Cardiac fibroblast (primary cell): Measurements from ENCODE around the gene NOS1AP.

ENCODE experiments used
- DNase-seq, 2 donors: peaks; one replicate each; pipeline versions ENCODE4 v3.0.0 to v3.0.0-alpha.2; 2010; ENCODE audit warnings: low read depth in 2 of 2
- H3K4me3 ChIP-seq, 2 donors: replicated peaks in 1 of 2; 1 replicate in 1 of 2; 2 replicates in 1 of 2; pipeline ENCODE4 v1.5.1; 2011; ENCODE audit warnings: low read depth in 2 of 2, low read length in 2 of 2, mild to moderate bottlenecking in 2 of 2, moderate library complexity in 1 of 2
- TF ChIP-seq, protein P1 (sequence below): IDR thresholded peaks from one replicate; pipeline ENCODE4 v1.5.1; 2011; ENCODE audit warnings: low read depth, mild to moderate bottlenecking, low read length, inconsistent platforms

Gene NOS1AP

GRCh38 chr1:162281426-162281825, 211.9 kb downstream of the NOS1AP start:
- TF ChIP-seq, protein P1, sequence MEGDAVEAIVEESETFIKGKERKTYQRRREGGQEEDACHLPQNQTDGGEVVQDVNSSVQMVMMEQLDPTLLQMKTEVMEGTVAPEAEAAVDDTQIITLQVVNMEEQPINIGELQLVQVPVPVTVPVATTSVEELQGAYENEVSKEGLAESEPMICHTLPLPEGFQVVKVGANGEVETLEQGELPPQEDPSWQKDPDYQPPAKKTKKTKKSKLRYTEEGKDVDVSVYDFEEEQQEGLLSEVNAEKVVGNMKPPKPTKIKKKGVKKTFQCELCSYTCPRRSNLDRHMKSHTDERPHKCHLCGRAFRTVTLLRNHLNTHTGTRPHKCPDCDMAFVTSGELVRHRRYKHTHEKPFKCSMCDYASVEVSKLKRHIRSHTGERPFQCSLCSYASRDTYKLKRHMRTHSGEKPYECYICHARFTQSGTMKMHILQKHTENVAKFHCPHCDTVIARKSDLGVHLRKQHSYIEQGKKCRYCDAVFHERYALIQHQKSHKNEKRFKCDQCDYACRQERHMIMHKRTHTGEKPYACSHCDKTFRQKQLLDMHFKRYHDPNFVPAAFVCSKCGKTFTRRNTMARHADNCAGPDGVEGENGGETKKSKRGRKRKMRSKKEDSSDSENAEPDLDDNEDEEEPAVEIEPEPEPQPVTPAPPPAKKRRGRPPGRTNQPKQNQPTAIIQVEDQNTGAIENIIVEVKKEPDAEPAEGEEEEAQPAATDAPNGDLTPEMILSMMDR = no peak
- H3K4me3 ChIP-seq = no peak overlapping the region
- DNase-seq = no peak

GRCh38 chr1:162283657-162284056, 214.2 kb downstream of the NOS1AP start:
- TF ChIP-seq, protein P1 = no peak
- no peak overlapping the region for H3K4me3 ChIP-seq
- no peak for DNase-seq

DNA sequence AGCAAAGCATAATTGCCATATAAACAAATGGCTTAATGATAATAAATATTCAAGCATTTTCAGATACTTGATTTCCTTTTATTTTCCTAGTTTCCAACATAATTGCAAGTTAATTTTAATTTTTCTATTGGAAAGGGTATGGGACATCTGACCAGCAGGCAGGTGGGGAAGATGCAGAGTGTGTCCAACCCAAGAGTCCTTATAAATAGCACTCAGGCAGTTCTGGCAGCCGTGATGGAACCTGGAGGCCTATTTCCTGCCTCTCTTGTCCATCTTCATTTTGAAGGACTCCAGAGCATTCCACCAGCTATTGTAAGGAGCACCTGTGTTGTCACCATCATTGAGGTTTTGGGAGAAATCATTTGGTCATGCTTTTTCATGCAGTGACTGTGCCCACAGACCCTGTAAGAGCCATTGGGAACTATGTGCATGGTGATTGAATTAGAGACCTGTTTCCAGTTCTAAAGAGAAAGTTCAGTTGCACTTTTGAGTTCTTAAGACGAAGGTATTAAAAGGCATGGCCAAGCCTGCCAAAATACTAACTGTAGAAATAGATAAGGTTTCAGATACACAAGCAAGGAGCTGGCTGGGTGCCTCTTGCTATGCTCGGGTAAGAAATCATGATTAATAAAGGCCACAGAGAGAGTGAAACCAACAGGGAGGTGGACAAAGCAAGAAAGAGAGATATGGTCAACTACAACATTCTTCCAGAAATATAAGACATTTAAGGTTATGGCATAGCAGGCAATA, 214.9 kb downstream of the NOS1AP start:
- no peak for DNase-seq
- H3K4me3 ChIP-seq = no peak overlapping the region
- TF ChIP-seq, protein P1 = no peak

DNA sequence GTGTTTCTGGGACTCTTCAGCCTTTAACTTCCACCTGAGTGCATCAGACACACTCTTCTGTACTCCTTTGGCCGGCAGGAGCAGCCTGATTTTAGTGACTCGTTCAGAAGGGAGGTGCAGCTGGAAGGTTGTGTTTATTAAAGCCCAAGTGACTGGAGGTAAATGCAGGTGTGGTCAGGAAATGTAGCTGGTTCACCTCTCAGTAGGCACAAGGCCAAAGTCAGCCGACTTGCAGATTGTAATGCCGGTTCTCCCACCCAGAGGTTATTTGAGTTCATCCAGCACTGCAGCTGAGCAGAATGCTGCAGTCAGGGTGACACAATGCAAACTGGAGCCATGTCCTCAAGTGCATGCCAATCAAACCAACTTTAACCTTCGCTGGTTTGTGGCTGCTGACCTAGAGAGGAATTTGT, 215.7 kb downstream of the NOS1AP start:
- no peak overlapping the region for H3K4me3 ChIP-seq
- TF ChIP-seq, protein P1 = no peak
- no peak for DNase-seq

GRCh38 chr1:162291000-162291399, 221.5 kb downstream of the NOS1AP start:
- DNase-seq = no peak
- no peak overlapping the region for H3K4me3 ChIP-seq
- TF ChIP-seq, protein P1 = no peak

- H3K4me3 ChIP-seq = no peak overlapping the region
- DNase-seq = peak; percentile 15 to 59
- TF ChIP-seq, protein P1 = no peak
Observed at GRCh38 chr1:162292422-162292849, 222.9 kb downstream of the NOS1AP start.

DNA sequence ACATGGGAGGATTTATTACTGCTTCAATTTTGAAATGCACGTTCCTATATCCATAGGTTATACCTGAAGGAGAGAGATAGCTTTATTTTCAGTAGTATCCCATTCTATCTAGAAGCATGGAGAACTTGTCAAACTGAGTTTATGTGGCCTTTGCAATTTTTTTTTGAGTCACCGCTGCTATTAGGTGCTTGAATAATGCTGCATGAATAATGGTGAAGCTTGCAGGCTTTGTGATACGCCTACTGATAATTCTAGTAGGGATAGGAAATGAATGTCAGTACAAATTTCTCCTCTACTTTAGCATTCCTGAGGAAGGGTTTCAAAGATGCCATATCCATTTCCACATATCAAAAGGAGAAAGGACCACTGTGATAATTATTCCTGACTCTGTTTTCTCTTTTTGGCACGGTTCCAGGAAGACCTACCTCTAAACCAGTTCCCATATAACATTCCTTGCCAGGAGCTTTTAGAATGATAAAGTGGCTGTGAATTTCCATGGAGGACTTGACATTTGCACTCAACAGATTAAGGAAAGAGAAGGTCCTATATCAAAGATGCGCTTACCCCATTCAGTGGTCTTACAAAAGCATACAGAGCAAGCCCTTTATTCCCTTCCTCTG, 223.7 kb downstream of the NOS1AP start:
- no peak for DNase-seq
- TF ChIP-seq, protein P1 = no peak
- no peak overlapping the region for H3K4me3 ChIP-seq
